Measurements from ENCODE around the gene MYCBPAP. TPM values are rescaled to one million over a fixed set of nuclear protein-coding genes. Genes with fewer than 3 reads are reported as not detected.

MYCBPAP gene
- total RNA-seq (2022), result 0.52 and 1.0 TPM in 2 replicates
- percentile 21 among the genes with signal in this experiment for Bru-seq, nascent RNA
- percentile 22 among the genes with signal in this experiment for BruChase-seq, experiment 1, labeled RNA remaining after a 6-hour chase
- percentile 23 among the genes with signal in this experiment for BruChase-seq, experiment 2, labeled RNA remaining after a 2-hour chase
- long read RNA-seq, partial matches to known transcripts, result 0 of 2 reads
- long read RNA-seq, other reads (novel, unspliced or antisense), result 2 of 2 reads

GRCh38 chr17:50507871-50508572 is at the start of gene MYCBPAP:
MYCBPAP (plus strand) TSS chr17:50508439; CDS start chr17:50508675, 236 bp downstream.
- peak; percentile 88 for DNase-seq
- H3K27me3 Mint-ChIP-seq (ENCODE audit: unreplicated experiment), result peaks cover 17% of the 10 kb centered on the region
- peaks cover 28% of the 10 kb centered on the region for H3K4me1 Mint-ChIP-seq (ENCODE audit: low read depth, unreplicated experiment)
- peak within 1 kb of the TSS; percentile 76 for H3K4me3 Mint-ChIP-seq (ENCODE audit: low read depth, unreplicated experiment)
- no peak for TF ChIP-seq CTCF (IDR thresholded peaks at IDR 0.05; ENCODE audit: unreplicated experiment)
- H3K27ac Mint-ChIP-seq (ENCODE audit: unreplicated experiment), result no peak within 1 kb of the TSS
- intact Hi-C loops (cut with micrococcal nuclease; ENCODE audit: unreplicated experiment), result no loop called here
- H3K36me3 Mint-ChIP-seq (ENCODE audit: insufficient read depth, unreplicated experiment), result peaks cover 9% of the 10 kb centered on the region
- H3K9me3 Mint-ChIP-seq (ENCODE audit: low read depth, unreplicated experiment), result no peaks in the 10 kb centered on the region
- CTCF ChIA-PET, result no interaction called here
- BruUV-seq (replicated peaks), result no TSS peak

GRCh38 chr17:50458701-50459676 is 49.2 kb upstream of the MYCBPAP start:
- intact Hi-C loops (cut with micrococcal nuclease; ENCODE audit: unreplicated experiment), result no loop called here

GRCh38 chr17:50459756-50460155 is 48.5 kb upstream of the MYCBPAP start:
- Mint-ChIP-seq H3K27me3 (ENCODE audit: unreplicated experiment) (no peaks in the 10 kb centered on the region), H3K36me3 (ENCODE audit: insufficient read depth, unreplicated experiment) (peaks cover 33% of the 10 kb centered on the region), H3K4me1 (ENCODE audit: low read depth, unreplicated experiment) (peaks cover 15% of the 10 kb centered on the region), H3K9me3 (ENCODE audit: low read depth, unreplicated experiment) (no peaks in the 10 kb centered on the region), H3K27ac (ENCODE audit: unreplicated experiment) (no peak overlapping the region), H3K4me3 (ENCODE audit: low read depth, unreplicated experiment) (no peak overlapping the region)
- no peak for DNase-seq
- CTCF ChIA-PET, result no interaction called here
- BruUV-seq (replicated peaks), result no TSS peak
- TF ChIP-seq CTCF (IDR thresholded peaks at IDR 0.05; ENCODE audit: unreplicated experiment), result no peak
- intact Hi-C loops (cut with micrococcal nuclease; ENCODE audit: unreplicated experiment), result no loop called here

More at GRCh38 chr17:50458701-50459676, 49.2 kb upstream of the MYCBPAP start:
- peaks cover 15% of the 10 kb centered on the region for H3K4me1 Mint-ChIP-seq (ENCODE audit: low read depth, unreplicated experiment)
- H3K27ac Mint-ChIP-seq (ENCODE audit: unreplicated experiment), result no peak overlapping the region
- H3K36me3 Mint-ChIP-seq (ENCODE audit: insufficient read depth, unreplicated experiment), result peaks cover 29% of the 10 kb centered on the region
- BruUV-seq (replicated peaks), result no TSS peak
- peak; percentile 40 for DNase-seq
- TF ChIP-seq CTCF (IDR thresholded peaks at IDR 0.05; ENCODE audit: unreplicated experiment), result no peak
- CTCF ChIA-PET, result interaction anchor here (0.6 kb wide), 2 partner anchors 205 to 1088 kb away, joined by 5 to 8 read pairs; no protein-coding TSS in a partner anchor
- H3K9me3 Mint-ChIP-seq (ENCODE audit: low read depth, unreplicated experiment), result no peaks in the 10 kb centered on the region
- H3K27me3 Mint-ChIP-seq (ENCODE audit: unreplicated experiment), result no peaks in the 10 kb centered on the region
- no peak overlapping the region for H3K4me3 Mint-ChIP-seq (ENCODE audit: low read depth, unreplicated experiment)

GRCh38 chr17:50460831-50461526 is 47.3 kb upstream of the MYCBPAP start:
- no peak overlapping the region for H3K4me3 Mint-ChIP-seq (ENCODE audit: low read depth, unreplicated experiment)
- H3K4me1 Mint-ChIP-seq (ENCODE audit: low read depth, unreplicated experiment), result peaks cover 15% of the 10 kb centered on the region
- no peak overlapping the region for H3K27ac Mint-ChIP-seq (ENCODE audit: unreplicated experiment)
- no TSS peak for BruUV-seq (replicated peaks)
- no peak for TF ChIP-seq CTCF (IDR thresholded peaks at IDR 0.05; ENCODE audit: unreplicated experiment)
- H3K36me3 Mint-ChIP-seq (ENCODE audit: insufficient read depth, unreplicated experiment), result peaks cover 30% of the 10 kb centered on the region
- no peak for DNase-seq
- CTCF ChIA-PET, result no interaction called here
- intact Hi-C loops (cut with micrococcal nuclease; ENCODE audit: unreplicated experiment), result no loop called here
- no peaks in the 10 kb centered on the region for H3K9me3 Mint-ChIP-seq (ENCODE audit: low read depth, unreplicated experiment)
- no peaks in the 10 kb centered on the region for H3K27me3 Mint-ChIP-seq (ENCODE audit: unreplicated experiment)
